H1 (cell line): ENCODE measurements around the gene PLXND1. TPM values are rescaled to one million over a fixed set of nuclear protein-coding genes. Genes with fewer than 3 reads are reported as not detected.

ENCODE experiments used
- CTCF ChIA-PET: fragments of 300-600 bp; sonication (Branson Sonifier 250); formaldehyde crosslinking; loops from one replicate; lab custom pipeline; 2021; ENCODE audit not compliant: partially characterized antibody; lab: Charles Lee
- POLR2A ChIA-PET: fragments of 300-600 bp; sonication (Branson Sonifier 250); formaldehyde crosslinking; loops from one replicate; lab custom pipeline; 2021; ENCODE audit warnings: inconsistent platforms; ENCODE audit not compliant: partially characterized antibody; lab: Charles Lee
- DNase-seq, 2 experiments: peaks; one replicate each; pipeline versions ENCODE4 v3.0.0 to v3.0.0-alpha.2; 2010 to 2022; ENCODE audit warnings: low spot score in 2 of 2, low read depth in 1 of 2, mixed read lengths in 1 of 2
- FAIRE-seq: peaks from 2 replicates; lab custom pipeline; 2011; peaks lifted over from hg19 to GRCh38; lab: Jason Lieb, UNC
- H2AFZ ChIP-seq: 2 replicates; pipeline ENCODE4 v1.8.1; 2012; ENCODE audit warnings: low read length, inconsistent platforms
- H2AK5ac ChIP-seq: 2 replicates; pipeline ENCODE4 v1.6.1; 2013; ENCODE audit warnings: low read depth, low read length
- H2BK120ac ChIP-seq: replicated peaks from 2 replicates; pipeline ENCODE3; 2013; ENCODE audit warnings: low read depth, low read length, inconsistent platforms
- H2BK12ac ChIP-seq: 2 replicates; pipeline ENCODE4 v1.6.1; 2013; ENCODE audit warnings: low read depth, low read length
- H2BK15ac ChIP-seq: 2 replicates; pipeline ENCODE4 v1.6.1; 2013; ENCODE audit warnings: low read length
- H2BK20ac ChIP-seq: 2 replicates; pipeline ENCODE4 v1.6.1; 2013; ENCODE audit warnings: low read length
- H2BK5ac ChIP-seq: 2 replicates; pipeline ENCODE4 v1.6.1; 2013; ENCODE audit warnings: low read depth, low read length
- H3K14ac ChIP-seq: 2 replicates; pipeline ENCODE4 v1.6.1; 2013; ENCODE audit warnings: inconsistent platforms; ENCODE audit not compliant: insufficient read length
- H3K18ac ChIP-seq: 2 replicates; pipeline ENCODE4 v1.6.1; 2013; ENCODE audit warnings: low read length; ENCODE audit errors: extremely low read depth
- H3K23ac ChIP-seq: 2 replicates; pipeline ENCODE4 v1.6.1; 2013; ENCODE audit warnings: inconsistent platforms; ENCODE audit not compliant: insufficient read length
- H3K23me2 ChIP-seq: 2 replicates; pipeline ENCODE4 v1.6.1; 2013; ENCODE audit warnings: low read depth, low read length
- H3K27ac ChIP-seq: 2 replicates; pipeline ENCODE4 v1.6.1; 2011; ENCODE audit warnings: low read depth, low read length, inconsistent platforms
- H3K27me3 ChIP-seq, 4 experiments: replicated peaks in 1 of 4; 1 replicate in 1 of 4; 2 replicates in 3 of 4; pipeline versions ENCODE4 v1.6.1 to v1.8.1; 2011 to 2013; ENCODE audit warnings: low read length in 3 of 4, mild to moderate bottlenecking in 3 of 4, inconsistent platforms in 2 of 4, mixed read lengths in 2 of 4, moderate library complexity in 1 of 4; ENCODE audit not compliant: control insufficient read depth in 3 of 4, insufficient read depth in 3 of 4; ENCODE audit errors: extremely low read depth in 1 of 4
- H3K36me3 ChIP-seq, 4 experiments: 2 replicates each; pipeline versions ENCODE4 v1.6.1 to v1.8.1; 2011 to 2013; ENCODE audit warnings: mild to moderate bottlenecking in 4 of 4, low read length in 3 of 4, moderate library complexity in 2 of 4, control low read depth in 1 of 4, inconsistent platforms in 1 of 4; ENCODE audit not compliant: insufficient read depth in 4 of 4, control insufficient read depth in 2 of 4
- H3K4ac ChIP-seq: replicated peaks from 2 replicates; pipeline ENCODE3; 2013; ENCODE audit warnings: low read length, low read depth, mixed read lengths, inconsistent platforms; ENCODE audit not compliant: insufficient read length
- H3K4me1 ChIP-seq, 4 experiments: replicated peaks in 1 of 4; 1 replicate in 1 of 4; 2 replicates in 3 of 4; pipeline versions ENCODE4 v1.6.1 to v1.8.1; 2011 to 2013; ENCODE audit warnings: low read length in 3 of 4, inconsistent platforms in 2 of 4, mixed read lengths in 1 of 4; ENCODE audit not compliant: insufficient read depth in 4 of 4, control insufficient read depth in 3 of 4
- H3K4me2 ChIP-seq, 2 experiments: 2 replicates each; pipeline versions ENCODE4 v1.6.1 to v1.8.1; 2011 to 2013; ENCODE audit warnings: low read depth in 2 of 2, low read length in 2 of 2, control low read depth in 1 of 2, inconsistent platforms in 1 of 2, mild to moderate bottlenecking in 1 of 2; ENCODE audit not compliant: insufficient read depth in 1 of 2
- H3K4me3 ChIP-seq, 4 experiments: fragments of 200-600, 300-600 bp in 1 of 4; sonication (generic), shearing (Covaris generic), sonication (Bioruptor Twin) in 1 of 4; 2 replicates each; pipeline versions ENCODE4 v1.5.1 to v1.8.1; 2011 to 2016; ENCODE audit warnings: low read length in 4 of 4, low read depth in 3 of 4, control low read depth in 2 of 4, inconsistent platforms in 2 of 4, mild to moderate bottlenecking in 2 of 4, mixed read lengths in 1 of 4, moderate library complexity in 1 of 4; ENCODE audit not compliant: insufficient read depth in 2 of 4; ENCODE audit errors: extremely low read depth in 1 of 4
- H3K56ac ChIP-seq: replicated peaks from 2 replicates; pipeline ENCODE3; 2013; ENCODE audit warnings: low read depth, mild to moderate bottlenecking, mixed read lengths, low read length, inconsistent platforms; ENCODE audit not compliant: insufficient read length
- H3K79me1 ChIP-seq: 2 replicates; pipeline ENCODE4 v1.6.1; 2013; ENCODE audit warnings: low read depth, low read length, control low read depth
- H3K79me2 ChIP-seq, 2 experiments: 2 replicates each; pipeline versions ENCODE4 v1.6.1 to v1.8.1; 2012 to 2013; ENCODE audit warnings: low read length in 2 of 2, mild to moderate bottlenecking in 2 of 2, inconsistent platforms in 1 of 2; ENCODE audit not compliant: insufficient read depth in 2 of 2, control insufficient read depth in 1 of 2
- H3K9ac ChIP-seq, 4 experiments: replicated peaks in 1 of 4; 1 replicate in 1 of 4; 2 replicates in 3 of 4; pipeline versions ENCODE4 v1.6.1 to v1.8.1; 2011 to 2013; ENCODE audit warnings: low read depth in 3 of 4, low read length in 3 of 4, control low read depth in 2 of 4, mild to moderate bottlenecking in 2 of 4, moderate library complexity in 2 of 4, inconsistent platforms in 1 of 4; ENCODE audit errors: extremely low read depth in 1 of 4
- H3K9me3 ChIP-seq, 2 experiments: 2 replicates each; pipeline versions ENCODE4 v1.6.1 to v1.8.1; 2012 to 2013; ENCODE audit warnings: mild to moderate bottlenecking in 2 of 2, moderate library complexity in 2 of 2, control low read depth in 1 of 2, inconsistent platforms in 1 of 2, low read depth in 1 of 2, low read length in 1 of 2, mixed read lengths in 1 of 2; ENCODE audit not compliant: insufficient read depth in 2 of 2
- H4K20me1 ChIP-seq, 2 experiments: replicated peaks in 1 of 2; 2 replicates each; pipeline versions ENCODE3 to v1.8.1; 2011 to 2013; ENCODE audit warnings: inconsistent platforms in 2 of 2, low read length in 2 of 2, mild to moderate bottlenecking in 1 of 2; ENCODE audit not compliant: insufficient read depth in 2 of 2, control insufficient read depth in 1 of 2
- H4K5ac ChIP-seq: 2 replicates; pipeline ENCODE4 v1.6.1; 2013; ENCODE audit warnings: low read length, low read depth, mixed read lengths, inconsistent platforms; ENCODE audit not compliant: insufficient read length
- H4K8ac ChIP-seq: 2 replicates; pipeline ENCODE4 v1.8.0; 2013; ENCODE audit warnings: mild to moderate bottlenecking, moderate library complexity, low read length, inconsistent platforms; ENCODE audit not compliant: insufficient read depth; ENCODE audit errors: extremely low read depth
- H4K91ac ChIP-seq: replicated peaks from 2 replicates; pipeline ENCODE3; 2013; ENCODE audit warnings: low read length, mixed read lengths, inconsistent platforms; ENCODE audit not compliant: insufficient read length
- CTBP2 ChIP-seq: IDR thresholded peaks from 2 replicates; pipeline ENCODE4 v1.7.0; 2011; ENCODE audit warnings: borderline replicate concordance, mild to moderate bottlenecking, moderate library complexity, mixed read lengths, low read length; ENCODE audit not compliant: insufficient read depth, insufficient read length
- MAX ChIP-seq: IDR thresholded peaks from 2 replicates; pipeline ENCODE4 v1.6.1; 2012; ENCODE audit warnings: inconsistent platforms
- TAF7 ChIP-seq: optimal IDR thresholded peaks from 2 replicates; pipeline ENCODE3; 2011; ENCODE audit warnings: low read depth, mild to moderate bottlenecking, inconsistent platforms, low read length, moderate library complexity, borderline replicate concordance
- TEAD4 ChIP-seq: IDR thresholded peaks from 2 replicates; pipeline ENCODE4 v1.6.1; 2012; ENCODE audit warnings: low read depth, low read length, inconsistent platforms, mixed read lengths
- WGBS, 2 experiments: shearing (Covaris generic) in 1 of 2; methylation state at CpG; one replicate each; pipeline versions ENCODE4 v1.1.6 to v1.1.7; 2013 to 2015; ENCODE audit warnings: low lambda C conversion rate in 2 of 2, mixed read lengths in 2 of 2, inconsistent platforms in 1 of 2, low coverage in 1 of 2, missing lambda C conversion rate in 1 of 2; ENCODE audit not compliant: insufficient replicate concordance in 2 of 2, insufficient coverage in 1 of 2, insufficient read length in 1 of 2; ENCODE audit errors: extremely low coverage in 1 of 2, missing lambda C conversion rate in 1 of 2; 5-methylcytosine and 5-hydroxymethylcytosine counted together
- polyA plus RNA-seq, 7 experiments: library from polyadenylated mRNA; depleted of rRNA in 3 of 7; stranded (reverse) in 5 of 7; unstranded in 2 of 7; fragments of >200 nt in 5 of 7; fragments of 200-250 nt in 2 of 7; gene quantifications; 1 replicate in 5 of 7; 2 replicates in 1 of 7; 4 replicates in 1 of 7; pipeline versions ENCODE4 v1.2.1 to v1.2.3, GENCODE V29; 2011 to 2013; ENCODE audit warnings: missing spikeins in 2 of 7, mixed read lengths in 2 of 7
- total RNA-seq: library from RNA; stranded (reverse); fragmentation: NEBNext Ultra II Directional; extraction: Animal tissue kit (Norgen Biotek cat#: 25700); gene quantifications from 2 replicates; pipeline ENCODE4 v1.2.1, GENCODE V29; 2021

Gene PLXND1
- total and polyA plus RNA-seq, 2 of the 8 experiments (the other 6 are each of a cell fraction or from before 2014, with no cell fraction given), result 17.7 to 66.4 TPM

DNA sequence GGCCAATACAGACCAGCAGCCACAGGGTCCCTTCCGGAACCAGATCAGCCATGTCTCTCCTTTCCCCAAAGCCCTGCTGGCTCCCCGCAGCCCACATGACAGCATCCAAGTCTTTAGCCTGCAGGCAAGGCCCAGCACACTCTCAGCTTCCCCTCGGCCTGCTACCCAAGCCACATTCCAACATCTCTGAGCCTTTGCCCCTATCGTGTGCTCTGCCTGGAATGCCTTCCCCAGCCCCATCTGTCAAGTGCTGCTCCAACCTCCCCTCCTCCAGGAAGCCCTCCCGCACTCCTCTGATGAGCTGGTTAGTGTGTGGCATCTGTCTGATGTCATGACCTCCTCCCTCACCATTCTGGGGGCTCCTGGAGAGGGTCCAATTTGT lies 8.5 kb downstream of the PLXND1 start:
- H3K9ac ChIP-seq, result no peak overlapping the region

More for the DNA sequence above, 8.5 kb downstream of the PLXND1 start:
- POLR2A ChIA-PET, result interaction anchor here (1.2 to 2.7 kb wide), 4 partner anchors 9 to 61 kb away, joined by 3 to 17 read pairs (median 6); partner anchors contain the start of gene PLXND1
- no peak overlapping the region for H2AFZ ChIP-seq
- no peak overlapping the region for H3K27ac ChIP-seq
- peaks cover 0 to 4% of the 10 kb centered on the region in 2 experiments for H4K20me1 ChIP-seq
- H3K9me3 ChIP-seq, result no peaks in the 10 kb centered on the region
- no peaks in the 10 kb centered on the region for H3K36me3 ChIP-seq
- peaks cover 0 to 24% of the 10 kb centered on the region in 2 experiments; a peak in 2 of 4 replicates for H3K79me2 ChIP-seq
- peak overlapping the region; percentile 60; the same call in 1 of the 2 replicates for H2AK5ac ChIP-seq
- 0 out of 2 replicates have a peak overlapping the region, but pooled peaks have one; percentile 52 for H2BK5ac ChIP-seq
- WGBS, 2 experiments, result 65% methylated on average over 5 of the region's 5 CpGs; no CpG with 5 or more reads in 1 of the 2 experiments
- peak overlapping the region; percentile 51; the same call in 1 of the 2 replicates for H3K18ac ChIP-seq
- CTCF ChIA-PET, result interaction anchor here (1.2 to 1.6 kb wide), 2 partner anchors 227 to 344 kb away, joined by 4 to 6 read pairs; no protein-coding TSS in a partner anchor
- H3K4me2 ChIP-seq, result no peak overlapping the region
- H2BK12ac ChIP-seq, result peak overlapping the region; percentile 84
- H2BK20ac ChIP-seq, result peak overlapping the region; percentile 90
- no peaks in the 10 kb centered on the region; the same call in 1 of the 2 replicates for H3K23me2 ChIP-seq
- peaks cover 6% of the 10 kb centered on the region for H3K79me1 ChIP-seq
- H3K4ac ChIP-seq, result no peak overlapping the region
- no peak for DNase-seq
- H4K91ac ChIP-seq, result peak overlapping the region; percentile 72
- no peak overlapping the region for H2BK120ac ChIP-seq
- no peak overlapping the region for H3K4me3 ChIP-seq
- no peak overlapping the region for H3K56ac ChIP-seq
- no peak overlapping the region for H4K8ac ChIP-seq
- peaks cover 16 to 68% (median 58%) of the 10 kb centered on the region in 4 experiments for H3K4me1 ChIP-seq
- no peak overlapping the region for H4K5ac ChIP-seq
- no peak overlapping the region for H3K23ac ChIP-seq
- peak overlapping the region; percentile 97; the same call in 1 of the 2 replicates for H2BK15ac ChIP-seq
- H3K27me3 ChIP-seq, result no peaks in the 10 kb centered on the region
- FAIRE-seq, result no peak
- no peak overlapping the region for H3K14ac ChIP-seq
- TF ChIP-seq CTBP2 (peak; percentile 39), TAF7 (no peak), TEAD4 (peak; percentile 89), MAX (peak; percentile 30; the same call in 1 of the 2 replicates)
